WTC11 (cell line): ENCODE measurements around the gene APOL1. TPM values are rescaled to one million over a fixed set of nuclear protein-coding genes. Genes with fewer than 3 reads are reported as not detected.

ENCODE experiments used
- ATAC-seq: fragments of 200-7000 bp; cut with Tn5 transposase; 2 replicates; pipeline ENCODE4 v1.10.0; 2021; ENCODE audit warnings: mild to moderate bottlenecking, moderate library complexity
- CTCF ChIA-PET: fragments of 300-600 bp; sonication (Branson Sonifier 250); formaldehyde crosslinking; loops from one replicate; lab custom pipeline; 2021; ENCODE audit warnings: antibody characterized with exemption; lab: Charles Lee
- POLR2A ChIA-PET: fragments of 350-600 bp; sonication (Branson Sonifier 250); formaldehyde crosslinking; loops from one replicate; lab custom pipeline; 2021; ENCODE audit warnings: antibody characterized with exemption; lab: Charles Lee
- DNase-seq: peaks from one replicate; pipeline ENCODE4 v3.0.0; 2021; ENCODE audit warnings: low spot score
- H3K27ac Mint-ChIP-seq: 2 replicates; pipeline ENCODE4 v1.8.0; 2021; ENCODE audit warnings: mixed read lengths
- H3K27me3 Mint-ChIP-seq: 2 replicates; pipeline ENCODE4 v1.8.0; 2021; ENCODE audit warnings: low read depth, mild to moderate bottlenecking, moderate library complexity, mixed read lengths
- H3K36me3 Mint-ChIP-seq: 2 replicates; pipeline ENCODE4 v1.8.0; 2021; ENCODE audit warnings: mixed read lengths
- H3K4me1 Mint-ChIP-seq: 2 replicates; pipeline ENCODE4 v1.8.0; 2022; ENCODE audit warnings: mixed read lengths
- H3K4me3 Mint-ChIP-seq: 2 replicates; pipeline ENCODE4 v1.8.0; 2021; ENCODE audit warnings: mild to moderate bottlenecking, moderate library complexity, mixed read lengths
- H3K9me3 Mint-ChIP-seq: 2 replicates; pipeline ENCODE4 v1.8.0; 2021; ENCODE audit warnings: mixed read lengths
- ESRRA ChIP-seq: sonication (generic); formaldehyde crosslinking; IDR thresholded peaks from 2 replicates; pipeline ENCODE4 v1.8.1; 2022; ENCODE audit warnings: mild to moderate bottlenecking, missing genetic modification reagents, borderline replicate concordance
- GRHL2 ChIP-seq: fragments of 250-450 bp; sonication (Bioruptor Pico); IDR thresholded peaks from 2 replicates; pipeline ENCODE4 v1.8.0; 2022; ENCODE audit warnings: mild to moderate bottlenecking, moderate library complexity; ENCODE audit not compliant: insufficient replicate concordance, severe bottlenecking
- GTF2I ChIP-seq: fragments of 250-450 bp; sonication (Bioruptor Pico); conservative IDR thresholded peaks from 2 replicates; pipeline ENCODE4 v1.4.0; 2021; ENCODE audit warnings: mild to moderate bottlenecking
- IRF2 ChIP-seq: sonication (generic); formaldehyde crosslinking; IDR thresholded peaks from 2 replicates; pipeline ENCODE4 v1.8.0; 2022; ENCODE audit warnings: low read depth, missing genetic modification reagents, borderline replicate concordance
- JUN ChIP-seq: sonication (generic); formaldehyde crosslinking; IDR thresholded peaks from 2 replicates; pipeline ENCODE4 v1.8.0; 2023; ENCODE audit warnings: mild to moderate bottlenecking, missing genetic modification reagents
- OVOL2 ChIP-seq: fragments of 250-450 bp; sonication (Bioruptor Pico); IDR thresholded peaks from 2 replicates; pipeline ENCODE4 v1.9.0; 2021; ENCODE audit warnings: mild to moderate bottlenecking, borderline replicate concordance
- SMAD3 ChIP-seq: sonication (generic); formaldehyde crosslinking; IDR thresholded peaks from 2 replicates; pipeline ENCODE4 v1.8.0; 2022; ENCODE audit warnings: missing genetic modification reagents, mild to moderate bottlenecking, borderline replicate concordance
- SOX15 ChIP-seq: fragments of 250-450 bp; sonication (Bioruptor Pico); IDR thresholded peaks from 2 replicates; pipeline ENCODE4 v1.9.0; 2021; ENCODE audit warnings: mild to moderate bottlenecking
- TCF7 ChIP-seq: sonication (generic); formaldehyde crosslinking; IDR thresholded peaks from 2 replicates; pipeline ENCODE4 v1.8.0; 2022; ENCODE audit warnings: mild to moderate bottlenecking, low read depth, missing genetic modification reagents, moderate library complexity
- ZNF138 ChIP-seq: sonication (generic); formaldehyde crosslinking; conservative IDR thresholded peaks from 2 replicates; pipeline ENCODE4 v1.8.1; 2022; ENCODE audit warnings: mild to moderate bottlenecking, moderate library complexity, missing genetic modification reagents
- total RNA-seq: library from RNA; stranded (reverse); gene quantifications from 3 replicates; pipeline ENCODE4 v1.2.3, GENCODE V29; 2021
- TF ChIP-seq, protein P1 (sequence below): sonication (generic); formaldehyde crosslinking; IDR thresholded peaks from 2 replicates; pipeline ENCODE4 v1.8.0; 2022; ENCODE audit warnings: mild to moderate bottlenecking, missing genetic modification reagents
- TF ChIP-seq, protein P2 (sequence below): sonication (generic); formaldehyde crosslinking; IDR thresholded peaks from 2 replicates; pipeline ENCODE4 v1.8.1; 2023; ENCODE audit warnings: mild to moderate bottlenecking, missing genetic modification reagents, borderline replicate concordance
- TF ChIP-seq, protein P3 (sequence below): fragments of 250-450 bp; sonication (Bioruptor Pico); IDR thresholded peaks from 2 replicates; pipeline ENCODE4 v1.9.0; 2021; ENCODE audit warnings: mild to moderate bottlenecking, borderline replicate concordance
- TF ChIP-seq, protein P4 (sequence below): fragments of 250-450 bp; sonication (Bioruptor Pico); IDR thresholded peaks from 2 replicates; pipeline ENCODE4 v1.9.0; 2021; ENCODE audit warnings: mild to moderate bottlenecking
- TF ChIP-seq, protein P5 (sequence below): sonication (generic); formaldehyde crosslinking; IDR thresholded peaks from 2 replicates; pipeline ENCODE4 v1.8.1; 2023; ENCODE audit warnings: mild to moderate bottlenecking, missing genetic modification reagents
- TF ChIP-seq, protein P6 (sequence below): sonication (generic); formaldehyde crosslinking; IDR thresholded peaks from 2 replicates; pipeline ENCODE4 v1.8.1; 2022; ENCODE audit warnings: mild to moderate bottlenecking, missing genetic modification reagents, moderate library complexity, borderline replicate concordance
- TF ChIP-seq, protein P7 (sequence below): sonication (generic); formaldehyde crosslinking; IDR thresholded peaks from 2 replicates; pipeline ENCODE4 v1.8.1; 2023; ENCODE audit warnings: mild to moderate bottlenecking, missing genetic modification reagents, moderate library complexity

The APOL1 gene
- total RNA-seq, 1 experiment from 2014 or later: 0.35 TPM

DNA sequence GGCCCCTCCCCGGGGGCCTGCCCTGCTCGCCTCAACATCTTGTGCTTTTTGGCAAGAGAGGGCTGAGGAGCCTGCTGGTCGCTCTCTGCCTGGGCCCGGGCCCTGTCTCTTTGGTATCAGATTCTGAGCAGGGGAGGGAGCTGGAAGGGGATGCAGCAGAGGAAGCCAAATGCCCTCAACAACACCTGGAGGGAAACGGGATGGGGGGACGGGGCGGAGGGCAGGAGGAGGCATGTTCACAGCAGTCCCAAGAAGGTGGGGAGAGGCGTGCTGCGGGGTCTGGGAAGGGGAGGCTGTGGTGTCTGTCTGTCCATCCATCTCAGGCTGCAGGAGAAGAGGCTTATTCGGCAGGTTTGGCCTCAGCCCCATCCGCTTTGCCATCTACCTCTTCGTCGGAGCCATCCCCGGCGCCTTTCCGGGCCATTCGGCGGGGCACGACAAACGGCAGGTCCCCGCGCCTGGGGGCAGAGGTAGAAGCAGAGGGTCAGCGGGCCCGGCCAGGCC is 29.4 kb downstream of the APOL1 start (continued):
- TF ChIP-seq, protein P1, sequence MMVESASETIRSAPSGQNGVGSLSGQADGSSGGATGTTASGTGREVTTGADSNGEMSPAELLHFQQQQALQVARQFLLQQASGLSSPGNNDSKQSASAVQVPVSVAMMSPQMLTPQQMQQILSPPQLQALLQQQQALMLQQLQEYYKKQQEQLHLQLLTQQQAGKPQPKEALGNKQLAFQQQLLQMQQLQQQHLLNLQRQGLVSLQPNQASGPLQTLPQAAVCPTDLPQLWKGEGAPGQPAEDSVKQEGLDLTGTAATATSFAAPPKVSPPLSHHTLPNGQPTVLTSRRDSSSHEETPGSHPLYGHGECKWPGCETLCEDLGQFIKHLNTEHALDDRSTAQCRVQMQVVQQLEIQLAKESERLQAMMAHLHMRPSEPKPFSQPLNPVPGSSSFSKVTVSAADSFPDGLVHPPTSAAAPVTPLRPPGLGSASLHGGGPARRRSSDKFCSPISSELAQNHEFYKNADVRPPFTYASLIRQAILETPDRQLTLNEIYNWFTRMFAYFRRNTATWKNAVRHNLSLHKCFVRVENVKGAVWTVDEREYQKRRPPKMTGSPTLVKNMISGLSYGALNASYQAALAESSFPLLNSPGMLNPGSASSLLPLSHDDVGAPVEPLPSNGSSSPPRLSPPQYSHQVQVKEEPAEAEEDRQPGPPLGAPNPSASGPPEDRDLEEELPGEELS (CRISPR knock-in tag): no peak
- TF ChIP-seq, protein P2, sequence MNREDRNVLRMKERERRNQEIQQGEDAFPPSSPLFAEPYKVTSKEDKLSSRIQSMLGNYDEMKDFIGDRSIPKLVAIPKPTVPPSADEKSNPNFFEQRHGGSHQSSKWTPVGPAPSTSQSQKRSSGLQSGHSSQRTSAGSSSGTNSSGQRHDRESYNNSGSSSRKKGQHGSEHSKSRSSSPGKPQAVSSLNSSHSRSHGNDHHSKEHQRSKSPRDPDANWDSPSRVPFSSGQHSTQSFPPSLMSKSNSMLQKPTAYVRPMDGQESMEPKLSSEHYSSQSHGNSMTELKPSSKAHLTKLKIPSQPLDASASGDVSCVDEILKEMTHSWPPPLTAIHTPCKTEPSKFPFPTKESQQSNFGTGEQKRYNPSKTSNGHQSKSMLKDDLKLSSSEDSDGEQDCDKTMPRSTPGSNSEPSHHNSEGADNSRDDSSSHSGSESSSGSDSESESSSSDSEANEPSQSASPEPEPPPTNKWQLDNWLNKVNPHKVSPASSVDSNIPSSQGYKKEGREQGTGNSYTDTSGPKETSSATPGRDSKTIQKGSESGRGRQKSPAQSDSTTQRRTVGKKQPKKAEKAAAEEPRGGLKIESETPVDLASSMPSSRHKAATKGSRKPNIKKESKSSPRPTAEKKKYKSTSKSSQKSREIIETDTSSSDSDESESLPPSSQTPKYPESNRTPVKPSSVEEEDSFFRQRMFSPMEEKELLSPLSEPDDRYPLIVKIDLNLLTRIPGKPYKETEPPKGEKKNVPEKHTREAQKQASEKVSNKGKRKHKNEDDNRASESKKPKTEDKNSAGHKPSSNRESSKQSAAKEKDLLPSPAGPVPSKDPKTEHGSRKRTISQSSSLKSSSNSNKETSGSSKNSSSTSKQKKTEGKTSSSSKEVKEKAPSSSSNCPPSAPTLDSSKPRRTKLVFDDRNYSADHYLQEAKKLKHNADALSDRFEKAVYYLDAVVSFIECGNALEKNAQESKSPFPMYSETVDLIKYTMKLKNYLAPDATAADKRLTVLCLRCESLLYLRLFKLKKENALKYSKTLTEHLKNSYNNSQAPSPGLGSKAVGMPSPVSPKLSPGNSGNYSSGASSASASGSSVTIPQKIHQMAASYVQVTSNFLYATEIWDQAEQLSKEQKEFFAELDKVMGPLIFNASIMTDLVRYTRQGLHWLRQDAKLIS (CRISPR knock-in tag): no peak
- TF ChIP-seq, protein P3, sequence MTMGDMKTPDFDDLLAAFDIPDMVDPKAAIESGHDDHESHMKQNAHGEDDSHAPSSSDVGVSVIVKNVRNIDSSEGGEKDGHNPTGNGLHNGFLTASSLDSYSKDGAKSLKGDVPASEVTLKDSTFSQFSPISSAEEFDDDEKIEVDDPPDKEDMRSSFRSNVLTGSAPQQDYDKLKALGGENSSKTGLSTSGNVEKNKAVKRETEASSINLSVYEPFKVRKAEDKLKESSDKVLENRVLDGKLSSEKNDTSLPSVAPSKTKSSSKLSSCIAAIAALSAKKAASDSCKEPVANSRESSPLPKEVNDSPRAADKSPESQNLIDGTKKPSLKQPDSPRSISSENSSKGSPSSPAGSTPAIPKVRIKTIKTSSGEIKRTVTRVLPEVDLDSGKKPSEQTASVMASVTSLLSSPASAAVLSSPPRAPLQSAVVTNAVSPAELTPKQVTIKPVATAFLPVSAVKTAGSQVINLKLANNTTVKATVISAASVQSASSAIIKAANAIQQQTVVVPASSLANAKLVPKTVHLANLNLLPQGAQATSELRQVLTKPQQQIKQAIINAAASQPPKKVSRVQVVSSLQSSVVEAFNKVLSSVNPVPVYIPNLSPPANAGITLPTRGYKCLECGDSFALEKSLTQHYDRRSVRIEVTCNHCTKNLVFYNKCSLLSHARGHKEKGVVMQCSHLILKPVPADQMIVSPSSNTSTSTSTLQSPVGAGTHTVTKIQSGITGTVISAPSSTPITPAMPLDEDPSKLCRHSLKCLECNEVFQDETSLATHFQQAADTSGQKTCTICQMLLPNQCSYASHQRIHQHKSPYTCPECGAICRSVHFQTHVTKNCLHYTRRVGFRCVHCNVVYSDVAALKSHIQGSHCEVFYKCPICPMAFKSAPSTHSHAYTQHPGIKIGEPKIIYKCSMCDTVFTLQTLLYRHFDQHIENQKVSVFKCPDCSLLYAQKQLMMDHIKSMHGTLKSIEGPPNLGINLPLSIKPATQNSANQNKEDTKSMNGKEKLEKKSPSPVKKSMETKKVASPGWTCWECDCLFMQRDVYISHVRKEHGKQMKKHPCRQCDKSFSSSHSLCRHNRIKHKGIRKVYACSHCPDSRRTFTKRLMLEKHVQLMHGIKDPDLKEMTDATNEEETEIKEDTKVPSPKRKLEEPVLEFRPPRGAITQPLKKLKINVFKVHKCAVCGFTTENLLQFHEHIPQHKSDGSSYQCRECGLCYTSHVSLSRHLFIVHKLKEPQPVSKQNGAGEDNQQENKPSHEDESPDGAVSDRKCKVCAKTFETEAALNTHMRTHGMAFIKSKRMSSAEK (CRISPR knock-in tag): no peak
- no peak for TF ChIP-seq OVOL2
- TF ChIP-seq ESRRA (CRISPR knock-in tag): no peak
- TF ChIP-seq GRHL2 (CRISPR knock-in tag): no peak
- TF ChIP-seq GTF2I (CRISPR knock-in tag): no peak
- TF ChIP-seq JUN (CRISPR knock-in tag): no peak
- TF ChIP-seq IRF2 (CRISPR knock-in tag): no peak

DNA sequence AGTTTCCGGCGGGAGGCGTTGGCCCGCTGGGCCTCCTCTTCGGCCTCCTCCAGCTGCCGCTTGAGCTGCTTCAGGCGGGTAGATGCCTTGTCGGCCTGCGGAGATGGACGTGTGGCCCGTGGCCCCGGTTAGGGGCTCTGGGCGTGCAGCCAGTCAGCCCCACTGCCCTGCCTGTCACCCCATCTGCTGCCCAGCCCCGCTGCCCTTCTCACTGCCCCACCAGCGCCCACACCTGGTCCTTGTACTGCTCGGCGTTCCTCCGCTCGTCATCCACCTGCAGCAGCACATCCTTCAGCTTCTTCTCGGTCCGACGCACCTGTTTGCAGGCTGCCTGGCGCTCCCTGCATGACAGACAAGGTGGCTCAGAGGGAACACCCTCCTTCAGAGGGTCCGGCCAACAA is 31.2 kb downstream of the APOL1 start:
- H3K27me3 Mint-ChIP-seq: no peaks in the 10 kb centered on the region
- no peaks in the 10 kb centered on the region for H3K9me3 Mint-ChIP-seq
- DNase-seq (no peak), ATAC-seq (no peak)
- ChIA-PET CTCF (interaction anchor here (1.0 kb wide), 1 partner anchor 23 kb away, joined by 5 read pairs; no protein-coding TSS in a partner anchor), POLR2A (no interaction called here)
- peaks cover 5% of the 10 kb centered on the region; the same call in 1 of the 2 replicates for H3K4me1 Mint-ChIP-seq
- peaks cover 71% of the 10 kb centered on the region for H3K36me3 Mint-ChIP-seq
- no peak for TF ChIP-seq ZNF138 (CRISPR knock-in tag)
- TF ChIP-seq, protein P4, sequence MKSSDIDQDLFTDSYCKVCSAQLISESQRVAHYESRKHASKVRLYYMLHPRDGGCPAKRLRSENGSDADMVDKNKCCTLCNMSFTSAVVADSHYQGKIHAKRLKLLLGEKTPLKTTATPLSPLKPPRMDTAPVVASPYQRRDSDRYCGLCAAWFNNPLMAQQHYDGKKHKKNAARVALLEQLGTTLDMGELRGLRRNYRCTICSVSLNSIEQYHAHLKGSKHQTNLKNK (CRISPR knock-in tag): no peak
- H3K4me3 Mint-ChIP-seq: no peak overlapping the region
- H3K27ac Mint-ChIP-seq: peak overlapping the region; percentile 63; the same call in 1 of the 2 replicates

DNA sequence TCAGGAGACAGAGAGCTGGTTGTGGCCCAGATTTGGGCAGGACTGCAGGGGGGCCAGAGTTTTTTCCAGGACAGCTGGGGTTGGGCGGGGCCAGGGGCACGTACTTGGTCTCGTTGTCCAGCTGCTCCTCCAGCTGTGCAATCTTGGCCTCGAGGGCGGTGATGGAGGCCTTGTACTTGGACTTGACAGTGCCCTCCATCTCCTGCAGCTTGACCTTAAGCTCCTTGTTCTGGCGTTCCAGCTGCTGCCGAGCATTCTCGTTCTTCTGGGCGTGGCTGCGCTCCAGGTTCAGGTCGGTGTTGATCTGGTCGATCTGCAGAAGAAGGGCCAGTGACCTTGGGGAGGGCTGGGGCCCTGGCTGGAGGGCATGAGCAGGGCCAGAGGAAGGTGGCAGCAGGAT is 32.1 kb downstream of the APOL1 start:
- ATAC-seq (no peak), DNase-seq (no peak)
- Mint-ChIP-seq H3K4me1 (peaks cover 5% of the 10 kb centered on the region; the same call in 1 of the 2 replicates), H3K9me3 (peaks cover 5% of the 10 kb centered on the region; the same call in 1 of the 2 replicates), H3K36me3 (peaks cover 80% of the 10 kb centered on the region), H3K27ac (no peak overlapping the region), H3K27me3 (no peaks in the 10 kb centered on the region), H3K4me3 (no peak overlapping the region)
- POLR2A ChIA-PET: no interaction called here
- CTCF ChIA-PET: interaction anchor here (2.0 to 2.2 kb wide), 2 partner anchors 16 to 88 kb away, joined by 7 to 27 read pairs; no protein-coding TSS in a partner anchor
- TF ChIP-seq, protein P5, sequence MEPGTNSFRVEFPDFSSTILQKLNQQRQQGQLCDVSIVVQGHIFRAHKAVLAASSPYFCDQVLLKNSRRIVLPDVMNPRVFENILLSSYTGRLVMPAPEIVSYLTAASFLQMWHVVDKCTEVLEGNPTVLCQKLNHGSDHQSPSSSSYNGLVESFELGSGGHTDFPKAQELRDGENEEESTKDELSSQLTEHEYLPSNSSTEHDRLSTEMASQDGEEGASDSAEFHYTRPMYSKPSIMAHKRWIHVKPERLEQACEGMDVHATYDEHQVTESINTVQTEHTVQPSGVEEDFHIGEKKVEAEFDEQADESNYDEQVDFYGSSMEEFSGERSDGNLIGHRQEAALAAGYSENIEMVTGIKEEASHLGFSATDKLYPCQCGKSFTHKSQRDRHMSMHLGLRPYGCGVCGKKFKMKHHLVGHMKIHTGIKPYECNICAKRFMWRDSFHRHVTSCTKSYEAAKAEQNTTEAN: no peak
- TF ChIP-seq SOX15 (CRISPR knock-in tag) (no peak), TCF7 (CRISPR knock-in tag) (no peak), SMAD3 (CRISPR knock-in tag) (no peak)
- TF ChIP-seq, protein P6, sequence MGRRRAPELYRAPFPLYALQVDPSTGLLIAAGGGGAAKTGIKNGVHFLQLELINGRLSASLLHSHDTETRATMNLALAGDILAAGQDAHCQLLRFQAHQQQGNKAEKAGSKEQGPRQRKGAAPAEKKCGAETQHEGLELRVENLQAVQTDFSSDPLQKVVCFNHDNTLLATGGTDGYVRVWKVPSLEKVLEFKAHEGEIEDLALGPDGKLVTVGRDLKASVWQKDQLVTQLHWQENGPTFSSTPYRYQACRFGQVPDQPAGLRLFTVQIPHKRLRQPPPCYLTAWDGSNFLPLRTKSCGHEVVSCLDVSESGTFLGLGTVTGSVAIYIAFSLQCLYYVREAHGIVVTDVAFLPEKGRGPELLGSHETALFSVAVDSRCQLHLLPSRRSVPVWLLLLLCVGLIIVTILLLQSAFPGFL: no peak
- TF ChIP-seq, protein P7, sequence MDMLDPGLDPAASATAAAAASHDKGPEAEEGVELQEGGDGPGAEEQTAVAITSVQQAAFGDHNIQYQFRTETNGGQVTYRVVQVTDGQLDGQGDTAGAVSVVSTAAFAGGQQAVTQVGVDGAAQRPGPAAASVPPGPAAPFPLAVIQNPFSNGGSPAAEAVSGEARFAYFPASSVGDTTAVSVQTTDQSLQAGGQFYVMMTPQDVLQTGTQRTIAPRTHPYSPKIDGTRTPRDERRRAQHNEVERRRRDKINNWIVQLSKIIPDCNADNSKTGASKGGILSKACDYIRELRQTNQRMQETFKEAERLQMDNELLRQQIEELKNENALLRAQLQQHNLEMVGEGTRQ (CRISPR knock-in tag): no peak
